Measurements from ENCODE around the gene ORM2. TPM values are rescaled to one million over a fixed set of nuclear protein-coding genes. Genes with fewer than 3 reads are reported as not detected.

ORM2 gene
- total RNA-seq, 1 donor from 2014 or later = not detected

DNA sequence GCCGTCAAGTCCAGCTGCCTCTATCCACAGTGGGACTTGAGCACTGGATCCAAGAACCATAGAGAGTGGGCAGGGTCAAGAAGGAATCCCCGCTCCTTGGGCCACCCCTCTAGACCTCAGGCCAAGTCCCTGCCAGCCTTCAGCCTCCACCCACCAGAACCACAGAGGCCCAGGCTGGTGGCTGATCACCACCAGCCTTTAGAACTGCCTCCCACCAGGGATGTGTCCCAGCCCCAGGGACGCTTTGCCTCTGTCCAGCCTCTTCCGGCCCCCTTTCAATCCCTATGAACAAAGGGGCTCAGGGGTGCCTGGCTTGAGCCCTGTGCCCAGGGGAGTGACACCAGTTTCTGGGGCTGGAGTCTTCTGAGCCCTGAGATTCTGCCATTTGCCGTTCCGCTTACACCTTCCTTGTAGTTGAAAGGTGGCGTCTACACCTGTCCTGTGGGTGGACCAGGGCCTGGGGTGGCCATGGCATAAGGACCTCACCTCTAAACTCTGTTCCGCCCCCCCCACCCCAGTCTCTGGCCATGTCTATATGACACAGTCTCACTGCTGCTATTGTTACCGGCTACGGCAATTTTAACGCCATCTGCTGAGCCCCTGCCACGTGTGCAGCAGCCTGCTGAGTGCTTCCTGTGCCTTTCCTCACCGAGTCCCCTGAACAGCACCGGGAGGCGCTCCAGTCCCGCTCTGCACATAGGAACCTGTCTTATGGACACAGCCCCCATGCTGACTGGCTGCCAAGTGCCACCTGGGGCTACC lies 42.5 kb upstream of the ORM2 start:
- H3K4me1 ChIP-seq = peaks cover 18% of the 10 kb centered on the region

DNA sequence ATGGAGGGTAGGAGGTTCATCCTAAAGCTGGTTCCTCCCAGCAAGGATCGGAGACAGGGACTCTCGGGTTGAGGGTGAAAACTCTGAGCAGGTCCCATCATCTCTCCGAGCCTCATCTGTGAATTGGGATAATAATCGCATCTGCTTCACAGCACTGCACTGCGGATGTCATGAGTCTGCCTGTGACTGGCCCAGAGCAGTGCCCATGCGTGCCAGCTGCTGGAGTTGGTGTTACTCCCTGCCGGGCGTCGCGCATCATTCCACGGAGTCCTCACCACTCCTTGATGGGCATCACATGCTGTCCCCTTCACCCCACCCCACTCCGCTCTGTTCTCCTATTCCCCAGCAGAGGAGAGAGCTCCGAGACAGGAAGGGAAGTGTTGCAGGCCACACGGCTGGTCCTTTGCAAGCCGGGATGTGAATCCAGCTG lies 41.9 kb upstream of the ORM2 start:
- Histone ChIP-seq H3K27me3 (no peaks in the 10 kb centered on the region), H3K4me3 (no peak overlapping the region), H3K4me2 (no peak overlapping the region), H4K20me1 (ENCODE audit: low read depth) (no peaks in the 10 kb centered on the region), H2AFZ (replicated peaks) (no peak overlapping the region), H3K27ac (no peak overlapping the region), H3K36me3 (no peaks in the 10 kb centered on the region), H3K79me2 (ENCODE audit: low read depth) (no peaks in the 10 kb centered on the region), H3K4me1 (peaks cover 18% of the 10 kb centered on the region), H3K9me3 (ENCODE audit: low read depth) (no peaks in the 10 kb centered on the region), H3K9ac (no peak overlapping the region), H3F3A (ENCODE audit: low read depth) (no peaks in the 10 kb centered on the region)
- Mint-ChIP-seq H3K27me3 (ENCODE audit: insufficient read depth, low read depth) (peaks cover 11% of the 10 kb centered on the region), H3K36me3 (peaks cover 7% of the 10 kb centered on the region), H3K4me3 (no peak overlapping the region), H3K9me3 (no peaks in the 10 kb centered on the region), H3K4me1 (peaks cover 23% of the 10 kb centered on the region), H3K27ac (peak overlapping the region; percentile 60)
- TF ChIP-seq EZH2 (IDR thresholded peaks at IDR 0.05) (no peak), EZH2phosphoT487 (IDR thresholded peaks at IDR 0.05) (no peak)
- TF ChIP-seq, protein P1, sequence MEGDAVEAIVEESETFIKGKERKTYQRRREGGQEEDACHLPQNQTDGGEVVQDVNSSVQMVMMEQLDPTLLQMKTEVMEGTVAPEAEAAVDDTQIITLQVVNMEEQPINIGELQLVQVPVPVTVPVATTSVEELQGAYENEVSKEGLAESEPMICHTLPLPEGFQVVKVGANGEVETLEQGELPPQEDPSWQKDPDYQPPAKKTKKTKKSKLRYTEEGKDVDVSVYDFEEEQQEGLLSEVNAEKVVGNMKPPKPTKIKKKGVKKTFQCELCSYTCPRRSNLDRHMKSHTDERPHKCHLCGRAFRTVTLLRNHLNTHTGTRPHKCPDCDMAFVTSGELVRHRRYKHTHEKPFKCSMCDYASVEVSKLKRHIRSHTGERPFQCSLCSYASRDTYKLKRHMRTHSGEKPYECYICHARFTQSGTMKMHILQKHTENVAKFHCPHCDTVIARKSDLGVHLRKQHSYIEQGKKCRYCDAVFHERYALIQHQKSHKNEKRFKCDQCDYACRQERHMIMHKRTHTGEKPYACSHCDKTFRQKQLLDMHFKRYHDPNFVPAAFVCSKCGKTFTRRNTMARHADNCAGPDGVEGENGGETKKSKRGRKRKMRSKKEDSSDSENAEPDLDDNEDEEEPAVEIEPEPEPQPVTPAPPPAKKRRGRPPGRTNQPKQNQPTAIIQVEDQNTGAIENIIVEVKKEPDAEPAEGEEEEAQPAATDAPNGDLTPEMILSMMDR (IDR thresholded peaks at IDR 0.05) = no peak
- no peak for DNase-seq (ENCODE audit: low spot score)

More for the DNA sequence above, 42.5 kb upstream of the ORM2 start:
- Histone ChIP-seq H4K20me1 (ENCODE audit: low read depth) (no peaks in the 10 kb centered on the region), H3K27ac (no peak overlapping the region), H3K4me3 (no peak overlapping the region), H3F3A (ENCODE audit: low read depth) (no peaks in the 10 kb centered on the region), H2AFZ (replicated peaks) (no peak overlapping the region), H3K79me2 (ENCODE audit: low read depth) (no peaks in the 10 kb centered on the region), H3K27me3 (no peaks in the 10 kb centered on the region), H3K36me3 (no peaks in the 10 kb centered on the region), H3K9me3 (ENCODE audit: low read depth) (no peaks in the 10 kb centered on the region), H3K9ac (no peak overlapping the region), H3K4me2 (no peak overlapping the region)
- TF ChIP-seq EZH2phosphoT487 (IDR thresholded peaks at IDR 0.05) (no peak), EZH2 (IDR thresholded peaks at IDR 0.05) (no peak)
- no peak overlapping the region for H3K4me3 Mint-ChIP-seq
- DNase-seq (ENCODE audit: low spot score) = no peak
- H3K36me3 Mint-ChIP-seq = peaks cover 7% of the 10 kb centered on the region
- H3K27ac Mint-ChIP-seq = no peak overlapping the region
- peaks cover 11% of the 10 kb centered on the region for H3K27me3 Mint-ChIP-seq (ENCODE audit: insufficient read depth, low read depth)
- H3K4me1 Mint-ChIP-seq = peaks cover 26% of the 10 kb centered on the region
- no peaks in the 10 kb centered on the region for H3K9me3 Mint-ChIP-seq

DNA sequence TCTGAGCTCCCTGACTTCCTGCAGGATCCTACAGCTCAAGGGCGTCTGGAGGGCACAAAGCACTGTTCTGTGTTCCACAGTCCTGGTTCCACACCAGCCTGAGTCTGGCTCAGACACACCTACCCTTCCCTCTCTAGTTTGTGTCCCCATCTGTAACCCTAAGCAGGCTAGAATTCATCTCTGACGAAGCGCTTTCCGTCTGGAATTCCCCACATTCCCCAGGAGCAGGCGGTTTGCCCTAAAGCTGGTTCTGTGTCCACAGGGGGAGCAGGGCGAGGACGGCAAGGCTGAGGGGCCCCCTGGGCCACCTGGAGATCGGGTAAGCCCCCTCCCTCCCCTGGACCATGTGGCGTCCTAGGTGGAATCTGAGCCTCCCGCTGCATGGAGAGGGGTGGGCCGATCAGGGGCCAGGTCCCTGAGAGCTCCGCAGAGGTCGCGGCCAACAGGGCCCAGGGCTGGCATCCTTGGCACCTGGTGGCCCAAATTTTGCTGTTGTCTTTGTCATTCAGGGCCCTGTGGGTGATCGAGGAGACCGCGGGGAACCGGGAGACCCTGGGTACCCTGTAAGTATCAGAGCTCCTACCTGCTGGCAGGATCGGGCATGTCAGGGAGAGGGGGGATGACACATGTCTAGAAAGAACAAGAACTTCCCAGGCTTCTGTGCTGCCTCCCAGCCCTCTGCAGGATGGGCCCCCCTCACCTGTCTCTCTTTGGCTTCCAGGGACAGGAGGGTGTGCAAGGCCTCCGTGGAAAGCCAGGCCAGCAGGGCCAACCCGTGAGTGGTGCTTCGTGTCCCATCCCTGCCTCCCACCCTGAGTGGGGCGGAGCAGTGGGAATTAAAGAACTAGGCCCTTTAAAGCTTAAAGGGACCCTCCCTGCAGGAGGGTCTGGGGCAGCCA lies 41.2 kb upstream of the ORM2 start:
- H3K27me3 Mint-ChIP-seq (ENCODE audit: insufficient read depth, low read depth) = peaks cover 11% of the 10 kb centered on the region
- peaks cover 23% of the 10 kb centered on the region for H3K4me1 Mint-ChIP-seq
- Histone ChIP-seq H3F3A (ENCODE audit: low read depth) (no peaks in the 10 kb centered on the region), H3K9ac (no peak overlapping the region), H3K4me3 (no peak overlapping the region), H4K20me1 (ENCODE audit: low read depth) (no peaks in the 10 kb centered on the region), H3K4me1 (peaks cover 18% of the 10 kb centered on the region), H3K27ac (no peak overlapping the region), H3K27me3 (no peaks in the 10 kb centered on the region), H3K4me2 (no peak overlapping the region), H3K36me3 (no peaks in the 10 kb centered on the region), H2AFZ (replicated peaks) (no peak overlapping the region), H3K9me3 (ENCODE audit: low read depth) (no peaks in the 10 kb centered on the region), H3K79me2 (ENCODE audit: low read depth) (no peaks in the 10 kb centered on the region)
- peaks cover 2% of the 10 kb centered on the region for H3K9me3 Mint-ChIP-seq
- peaks cover 10% of the 10 kb centered on the region for H3K36me3 Mint-ChIP-seq
- DNase-seq (ENCODE audit: low spot score) = peak; percentile 64
- TF ChIP-seq EZH2 (IDR thresholded peaks at IDR 0.05) (no peak), EZH2phosphoT487 (IDR thresholded peaks at IDR 0.05) (no peak)
- TF ChIP-seq, protein P1 (IDR thresholded peaks at IDR 0.05) = no peak
- H3K27ac Mint-ChIP-seq = peak overlapping the region; percentile 60
- no peak overlapping the region for H3K4me3 Mint-ChIP-seq

Data from neural progenitor cell (in vitro differentiated cells).